GM19351 (cell line): ENCODE results near the gene SLC20A1.
A peak's percentile ranks its signal among the peaks of the same experiment; 100 is the strongest.
"Not testable (repeated sequence)": the region's sequence is repeated elsewhere in the genome, so short reads cannot be mapped to it uniquely, and the experiment has no call there.

Source experiments
- ATAC-seq: cut with Tn5 transposase; IDR thresholded peaks from one replicate; pipeline ENCODE4 v1.9.1; 2021; ENCODE audit warnings: mild to moderate bottlenecking, moderate library complexity; ENCODE audit not compliant: unreplicated experiment

SLC20A1 gene

DNA sequence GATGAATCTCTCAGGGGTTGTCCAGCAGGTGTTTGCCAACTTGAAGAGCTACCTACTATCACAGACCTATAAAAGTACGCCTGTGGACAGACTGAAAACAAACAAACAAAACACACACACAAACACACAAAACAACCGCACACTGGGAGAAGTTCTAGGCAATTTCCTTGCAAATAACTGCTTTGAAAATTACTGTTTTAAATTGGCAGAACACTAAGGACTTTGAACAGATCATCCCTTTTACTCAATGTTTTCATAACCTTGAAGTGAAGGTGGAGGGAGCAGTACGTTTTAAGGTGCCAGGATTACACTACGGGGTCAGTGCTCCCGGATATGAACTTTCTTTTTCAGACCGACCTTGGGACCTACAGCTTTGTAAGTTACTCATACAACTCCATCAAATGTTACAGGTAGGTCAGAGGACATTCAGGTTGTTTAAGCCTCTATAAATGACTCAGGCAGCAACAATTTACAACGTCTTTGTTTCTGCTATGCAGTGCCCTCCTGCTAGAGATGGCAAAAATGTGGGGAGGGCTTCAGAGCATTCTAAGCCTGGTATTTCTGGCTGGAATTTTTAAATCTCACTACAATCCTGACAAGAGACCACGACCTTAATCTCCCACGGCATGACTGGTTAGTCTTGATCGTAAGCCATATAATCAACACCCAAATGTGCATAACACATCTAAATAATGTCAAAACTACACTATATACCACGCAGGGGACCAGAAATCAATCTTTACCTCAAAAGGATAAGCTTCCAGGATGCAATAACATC is 1.4 kb upstream of the SLC20A1 start:
- ATAC-seq, result no peak

DNA sequence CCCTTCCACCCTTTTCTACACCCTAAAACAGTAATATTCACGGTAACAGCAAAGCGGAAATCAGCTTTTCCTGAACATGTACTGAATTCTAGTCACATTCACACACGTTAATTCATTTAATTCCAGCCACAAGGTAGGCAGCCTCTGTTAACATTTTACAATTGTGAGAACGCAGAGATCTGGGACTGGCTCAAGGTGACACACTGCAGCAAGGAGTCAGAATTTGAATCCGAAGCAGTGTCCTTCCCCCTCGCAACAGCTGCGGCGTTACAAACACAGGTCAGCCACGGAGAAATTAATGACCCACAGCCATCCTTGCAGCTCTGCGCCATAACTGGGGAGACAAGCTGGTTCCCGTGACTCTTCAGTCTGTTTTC is 818 bp upstream of the SLC20A1 start:
- peak; percentile 6 for ATAC-seq

- peak; percentile 19 for ATAC-seq
These were observed 472 bp downstream of the SLC20A1 start for GRCh38 chr2:112646102-112646719.

DNA sequence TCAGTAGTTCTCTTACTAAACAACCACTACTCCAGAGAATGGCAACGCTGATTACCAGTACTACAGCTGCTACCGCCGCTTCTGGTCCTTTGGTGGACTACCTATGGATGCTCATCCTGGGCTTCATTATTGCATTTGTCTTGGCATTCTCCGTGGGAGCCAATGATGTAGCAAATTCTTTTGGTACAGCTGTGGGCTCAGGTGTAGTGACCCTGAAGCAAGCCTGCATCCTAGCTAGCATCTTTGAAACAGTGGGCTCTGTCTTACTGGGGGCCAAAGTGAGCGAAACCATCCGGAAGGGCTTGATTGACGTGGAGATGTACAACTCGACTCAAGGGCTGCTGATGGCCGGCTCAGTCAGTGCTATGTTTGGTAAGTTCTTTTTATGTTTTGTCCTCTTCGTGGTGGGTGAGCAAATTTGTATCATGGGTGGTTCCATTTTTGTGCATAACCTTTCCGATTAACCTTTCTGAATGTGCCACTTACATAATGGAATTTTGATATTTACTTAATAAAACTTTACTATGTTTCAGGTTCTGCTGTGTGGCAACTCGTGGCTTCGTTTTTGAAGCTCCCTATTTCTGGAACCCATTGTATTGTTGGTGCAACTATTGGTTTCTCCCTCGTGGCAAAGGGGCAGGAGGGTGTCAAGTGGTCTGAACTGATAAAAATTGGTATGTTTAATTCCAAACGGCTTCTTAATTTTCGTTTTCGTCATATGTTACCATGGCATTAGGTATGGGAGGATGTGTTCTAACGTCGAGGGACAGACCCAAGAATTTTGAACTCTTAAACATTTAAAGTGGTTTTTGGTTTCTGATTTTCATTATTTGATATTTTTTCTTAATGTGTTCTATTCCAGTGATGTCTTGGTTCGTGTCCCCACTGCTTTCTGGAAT is 1.3 kb downstream of the SLC20A1 start:
- ATAC-seq, result no peak

DNA sequence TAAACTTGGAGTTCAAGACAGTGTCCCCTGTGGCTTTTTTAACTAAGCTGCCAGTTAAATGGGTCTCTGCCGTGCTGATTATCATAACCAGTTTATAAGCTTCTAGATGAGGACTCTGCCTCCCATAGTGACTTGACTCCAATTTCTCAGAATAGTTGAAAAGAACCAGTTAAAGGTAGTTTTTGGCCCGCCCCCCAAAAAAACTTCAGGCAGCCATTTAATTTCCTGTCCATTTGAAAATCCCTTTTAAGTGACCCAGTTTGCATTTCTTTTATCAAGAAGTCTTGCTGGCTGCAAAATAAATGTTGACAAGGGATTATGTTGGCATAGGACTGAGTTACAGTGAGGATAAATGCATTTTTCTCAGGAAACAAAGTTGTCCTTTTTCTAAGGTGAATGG is 2.3 kb downstream of the SLC20A1 start:
- ATAC-seq, result no peak

DNA sequence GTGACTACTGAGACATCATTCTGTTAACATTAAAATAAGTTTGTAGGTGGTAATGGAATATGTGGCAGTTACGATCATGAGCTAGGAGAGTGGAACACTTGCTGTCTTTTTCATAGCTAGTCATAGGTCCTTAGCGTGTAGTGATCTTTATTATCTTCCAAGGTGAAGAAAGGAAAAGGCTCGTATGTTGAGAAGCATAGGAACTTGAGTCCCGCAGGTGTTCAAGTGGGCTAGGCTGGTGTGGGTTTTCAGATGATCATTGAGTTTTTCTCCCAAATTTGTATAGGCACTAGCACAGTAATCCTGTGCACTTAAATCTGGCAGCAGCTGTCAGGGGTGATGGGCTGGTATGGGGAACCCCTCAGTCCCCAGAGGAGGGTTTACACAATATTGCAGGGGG is 10.9 kb downstream of the SLC20A1 start:
- no peak for ATAC-seq

GRCh38 chr2:112658301-112658700 is 12.6 kb downstream of the SLC20A1 start:
- no peak for ATAC-seq

DNA sequence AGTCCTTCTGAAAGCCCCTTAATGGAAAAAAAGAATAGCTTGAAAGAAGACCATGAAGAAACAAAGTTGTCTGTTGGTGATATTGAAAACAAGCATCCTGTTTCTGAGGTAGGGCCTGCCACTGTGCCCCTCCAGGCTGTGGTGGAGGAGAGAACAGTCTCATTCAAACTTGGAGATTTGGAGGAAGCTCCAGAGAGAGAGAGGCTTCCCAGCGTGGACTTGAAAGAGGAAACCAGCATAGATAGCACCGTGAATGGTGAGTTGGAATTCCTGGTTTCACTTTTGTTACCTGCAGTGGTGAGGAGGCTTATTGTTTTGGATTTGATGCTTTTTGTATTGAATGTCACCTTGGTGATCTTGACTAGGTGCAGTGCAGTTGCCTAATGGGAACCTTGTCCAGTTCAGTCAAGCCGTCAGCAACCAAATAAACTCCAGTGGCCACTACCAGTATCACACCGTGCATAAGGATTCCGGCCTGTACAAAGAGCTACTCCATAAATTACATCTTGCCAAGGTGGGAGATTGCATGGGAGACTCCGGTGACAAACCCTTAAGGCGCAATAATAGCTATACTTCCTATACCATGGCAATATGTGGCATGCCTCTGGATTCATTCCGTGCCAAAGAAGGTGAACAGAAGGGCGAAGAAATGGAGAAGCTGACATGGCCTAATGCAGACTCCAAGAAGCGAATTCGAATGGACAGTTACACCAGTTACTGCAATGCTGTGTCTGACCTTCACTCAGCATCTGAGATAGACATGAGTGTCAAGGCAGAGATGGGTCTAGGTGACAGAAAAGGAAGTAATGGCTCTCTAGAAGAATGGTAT is 13.3 kb downstream of the SLC20A1 start:
- no peak for ATAC-seq

- ATAC-seq, result no peak
These were observed 14.4 kb downstream of the SLC20A1 start for GRCh38 chr2:112660138-112660537.

GRCh38 chr2:112661656-112662305 is 16.0 kb downstream of the SLC20A1 start:
- no peak for ATAC-seq

DNA sequence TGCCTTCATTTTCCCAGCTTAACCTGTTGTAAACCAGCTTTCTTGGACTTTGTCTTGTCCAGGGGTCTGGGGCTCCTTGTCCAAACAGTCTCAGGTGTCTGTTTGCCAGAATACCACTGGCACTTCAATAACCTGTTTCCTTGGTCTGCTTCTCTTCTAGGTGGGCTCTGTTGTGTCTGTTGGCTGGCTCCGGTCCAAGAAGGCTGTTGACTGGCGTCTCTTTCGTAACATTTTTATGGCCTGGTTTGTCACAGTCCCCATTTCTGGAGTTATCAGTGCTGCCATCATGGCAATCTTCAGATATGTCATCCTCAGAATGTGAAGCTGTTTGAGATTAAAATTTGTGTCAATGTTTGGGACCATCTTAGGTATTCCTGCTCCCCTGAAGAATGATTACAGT is 17.0 kb downstream of the SLC20A1 start:
- ATAC-seq, result no peak

- no peak for ATAC-seq
These were observed 18.9 kb downstream of the SLC20A1 start for GRCh38 chr2:112664689-112665088.

GRCh38 chr2:112665113-112665780 is 19.5 kb downstream of the SLC20A1 start:
- ATAC-seq, result no peak

DNA sequence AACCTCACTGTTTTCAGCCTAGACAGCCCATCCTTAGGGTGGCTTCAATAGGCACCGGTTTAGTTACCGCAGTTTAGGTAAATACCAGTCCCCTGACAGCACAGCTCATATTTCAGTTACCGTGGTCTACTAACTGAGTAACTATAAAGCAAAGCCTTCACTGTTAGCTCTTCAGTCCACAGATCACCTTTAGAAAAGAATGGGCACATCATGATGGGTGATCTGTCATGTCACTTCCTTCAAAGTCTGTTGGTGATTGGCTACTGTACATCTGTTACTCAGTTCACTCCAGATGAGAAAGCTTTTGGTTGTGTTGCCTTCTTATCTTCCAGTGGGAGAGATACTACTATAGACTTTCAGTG is 21.0 kb downstream of the SLC20A1 start:
- no peak for ATAC-seq

DNA sequence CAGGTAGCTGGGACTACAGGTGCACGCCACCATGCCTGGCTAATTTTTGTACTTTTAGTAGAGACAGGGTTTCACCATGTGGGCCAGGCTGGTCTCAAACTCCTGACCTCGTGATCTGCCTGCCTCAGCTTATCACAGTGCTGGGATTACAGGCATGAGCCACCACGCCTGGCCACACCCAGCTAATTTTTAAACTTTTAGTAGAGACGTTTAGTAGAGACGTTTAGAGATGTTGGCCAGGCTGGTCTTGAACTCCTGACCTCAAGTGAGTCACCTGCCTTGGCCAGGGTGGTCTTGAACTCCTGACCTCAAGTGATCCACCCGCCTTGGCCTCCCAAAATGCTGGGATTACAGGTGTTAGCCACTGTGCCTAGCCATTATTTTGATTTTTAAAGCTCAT is 21.8 kb downstream of the SLC20A1 start:
- not testable (repeated sequence) for ATAC-seq

GRCh38 chr2:112669667-112670066 is 23.9 kb downstream of the SLC20A1 start:
- ATAC-seq, result no peak

- ATAC-seq, result no peak
These were observed 24.7 kb downstream of the SLC20A1 start for GRCh38 chr2:112670252-112671022.

DNA sequence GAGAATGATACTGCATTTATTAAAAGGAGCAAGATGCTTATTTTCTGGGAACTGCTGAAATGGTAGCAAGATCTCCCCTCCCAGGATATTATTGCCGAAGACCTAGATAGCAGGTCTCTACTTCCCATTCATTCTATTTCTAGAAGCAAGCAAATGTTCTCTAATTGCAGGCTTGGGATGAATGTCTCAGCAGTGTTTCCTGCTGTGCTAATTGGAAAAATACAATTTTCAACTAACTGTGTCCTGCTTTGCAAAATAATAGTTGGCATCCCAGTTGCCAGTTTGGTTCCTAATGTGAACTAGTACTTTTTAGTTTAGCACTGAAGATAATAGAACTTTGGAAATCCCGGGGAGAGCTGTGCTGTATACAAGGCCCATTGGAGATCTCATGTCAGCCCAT is 26.1 kb downstream of the SLC20A1 start:
- no peak for ATAC-seq

- ATAC-seq, result no peak
These were observed 27.3 kb downstream of the SLC20A1 start for GRCh38 chr2:112673008-112673407.
